DND-41 (cell line): ENCODE measurements around the gene PIAS1.

Source experiments
- CTCF ChIP-seq: IDR thresholded peaks from 2 replicates; pipeline ENCODE4 v1.5.1; 2012; ENCODE audit warnings: borderline replicate concordance, low read length, moderate library complexity, mild to moderate bottlenecking; ENCODE audit not compliant: poor library complexity, severe bottlenecking; ENCODE audit errors: extremely low read depth
- EZH2 ChIP-seq: IDR thresholded peaks from 3 replicates; pipeline ENCODE4 v1.6.1; 2012; ENCODE audit warnings: borderline replicate concordance, low read depth, mild to moderate bottlenecking, moderate library complexity, low read length, inconsistent platforms; ENCODE audit not compliant: severe bottlenecking

DNA sequence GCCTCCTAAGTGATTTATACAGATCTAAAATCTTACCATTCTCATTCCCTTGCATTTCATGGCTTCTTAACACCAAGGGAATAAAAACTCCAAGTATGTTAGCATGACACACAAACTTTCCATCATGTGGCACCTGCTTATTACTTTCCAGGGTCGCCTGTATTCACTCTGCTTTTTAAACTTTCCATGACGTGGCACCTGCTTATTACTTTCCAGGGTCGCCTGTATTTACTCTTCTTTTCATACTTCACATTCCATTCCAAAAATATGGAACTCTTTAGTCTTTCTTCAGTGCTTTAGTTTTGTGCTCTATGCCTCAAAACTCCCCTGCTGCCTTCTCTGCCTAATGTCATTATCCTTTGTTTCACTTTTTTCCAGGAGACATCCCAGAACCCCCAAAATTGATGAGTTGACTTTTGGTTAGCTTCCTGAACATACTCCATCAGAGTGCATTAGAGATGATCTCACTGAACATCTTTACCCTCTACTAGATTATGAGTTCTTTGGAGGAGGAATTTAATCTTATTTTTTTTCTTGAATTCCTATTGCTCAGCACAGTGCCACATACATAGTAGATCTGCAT lies 104.0 kb downstream of the PIAS1 start:
- no peak for TF ChIP-seq CTCF
- TF ChIP-seq EZH2: no peak
